HepG2 (cell line): ENCODE measurements around the gene DENND4A. TPM values are rescaled to one million over a fixed set of nuclear protein-coding genes. Genes with fewer than 3 reads are reported as not detected.

Experiments used
- ELF1 ChIP-seq: sonication (generic); formaldehyde crosslinking; IDR thresholded peaks from 2 replicates; pipeline ENCODE4 v1.4.0; 2020; ENCODE audit warnings: missing genetic modification reagents
- NCOR1 ChIP-seq: fragments of 200-600 bp; sonication (generic); IDR thresholded peaks from 2 replicates; pipeline ENCODE4 v1.7.0; 2017; ENCODE audit warnings: antibody characterized with exemption, low read length, borderline replicate concordance
- NFYB ChIP-seq: sonication (generic); formaldehyde crosslinking; IDR thresholded peaks from 2 replicates; pipeline ENCODE4 v1.4.0; 2020; ENCODE audit warnings: missing genetic modification reagents
- PCBP1 ChIP-seq: fragments of 200-400 bp; formaldehyde crosslinking; IDR thresholded peaks from 2 replicates; pipeline ENCODE4 v1.6.1; 2017; ENCODE audit warnings: mild to moderate bottlenecking, low read depth, low read length, borderline replicate concordance
- SNAI1 ChIP-seq: sonication (generic); formaldehyde crosslinking; IDR thresholded peaks from 2 replicates; pipeline ENCODE4 v1.5.0; 2020; ENCODE audit warnings: mild to moderate bottlenecking, missing genetic modification reagents, borderline replicate concordance
- SOX6 ChIP-seq, 2 experiments: fragments of 450-650 bp in 1 of 2; sonication (generic) in 1 of 2; formaldehyde crosslinking in 1 of 2; IDR thresholded peaks; 2 replicates each; pipeline versions ENCODE4 v1.4.0 to v1.6.1; 2017 to 2020; ENCODE audit warnings: antibody characterized with exemption in 1 of 2, mild to moderate bottlenecking in 1 of 2, missing genetic modification reagents in 1 of 2
- SRSF4 ChIP-seq: fragments of 200-400 bp; formaldehyde crosslinking; IDR thresholded peaks from one replicate; pipeline ENCODE4 v1.6.1; 2018; ENCODE audit warnings: mild to moderate bottlenecking, low read depth, low read length, moderate library complexity; ENCODE audit not compliant: poor library complexity, severe bottlenecking
- TARDBP ChIP-seq: sonication (generic); formaldehyde crosslinking; IDR thresholded peaks from 2 replicates; pipeline ENCODE4 v1.8.0; 2022; ENCODE audit warnings: mild to moderate bottlenecking, missing genetic modification reagents
- ZFP36 ChIP-seq: fragments of 150-350 bp; IDR thresholded peaks from 2 replicates; pipeline ENCODE4 v1.6.1; 2018; ENCODE audit warnings: borderline replicate concordance, low read length, low read depth; ENCODE audit not compliant: partially characterized antibody
- ZNF10 ChIP-seq: sonication (generic); formaldehyde crosslinking; IDR thresholded peaks from 2 replicates; pipeline ENCODE4 v1.4.0; 2020; ENCODE audit warnings: mild to moderate bottlenecking, low read depth, missing genetic modification reagents, borderline replicate concordance
- polyA plus RNA-seq, 8 experiments: library from polyadenylated mRNA; depleted of rRNA in 3 of 8; stranded (reverse) in 7 of 8; unstranded in 1 of 8; fragments of >200 nt; fragmentation: Illumina TruSeq in 4 of 8; extraction: Trizol in 4 of 8; gene quantifications; 2 replicates each; pipeline versions ENCODE4 v1.2.1 to v1.2.3, GENCODE V29; 2011 to 2016; ENCODE audit warnings: low read depth in 4 of 8, missing spikeins in 1 of 8, mixed read lengths in 1 of 8; ENCODE audit not compliant: insufficient read depth in 1 of 8
- total RNA-seq, 5 experiments: library from RNA; depleted of rRNA; stranded (reverse); fragments of >200 nt; fragmentation: Illumina TruSeq; extraction: Trizol; gene quantifications; 2 replicates each; pipeline ENCODE4 v1.2.3, GENCODE V29; 2016; ENCODE audit warnings: low read depth in 1 of 5
- TF ChIP-seq, protein P1 (sequence below), 2 experiments: fragments of 450-650 bp in 1 of 2; sonication (generic) in 1 of 2; formaldehyde crosslinking; IDR thresholded peaks; 2 replicates each; pipeline versions ENCODE4 v1.5.0 to v1.8.0; 2020 to 2022; ENCODE audit warnings: mild to moderate bottlenecking in 1 of 2, missing genetic modification reagents in 1 of 2
- TF ChIP-seq, protein P2 (sequence below): sonication (generic); formaldehyde crosslinking; IDR thresholded peaks from 2 replicates; pipeline ENCODE4 v1.5.0; 2020; ENCODE audit warnings: missing genetic modification reagents
- TF ChIP-seq, protein P3 (sequence below), 2 experiments: sonication (generic) in 1 of 2; formaldehyde crosslinking in 1 of 2; IDR thresholded peaks; 2 replicates each; pipeline versions ENCODE4 v1.4.0 to v1.6.1; 2016 to 2020; ENCODE audit warnings: borderline replicate concordance in 1 of 2, low read depth in 1 of 2, mild to moderate bottlenecking in 1 of 2, missing genetic modification reagents in 1 of 2
- TF ChIP-seq, protein P4 (sequence below): sonication (generic); formaldehyde crosslinking; IDR thresholded peaks from 2 replicates; pipeline ENCODE4 v1.8.1; 2023; ENCODE audit warnings: missing genetic modification reagents, mild to moderate bottlenecking, borderline replicate concordance
- TF ChIP-seq, protein P5 (sequence below): IDR thresholded peaks from 2 replicates; pipeline ENCODE4 v1.6.1; 2016; ENCODE audit warnings: low read depth

Gene DENND4A
- total and polyA plus RNA-seq, 2 of the 13 experiments (the other 11 are each of a cell fraction or from before 2014, with no cell fraction given): 13.2 to 18.6 TPM

DNA sequence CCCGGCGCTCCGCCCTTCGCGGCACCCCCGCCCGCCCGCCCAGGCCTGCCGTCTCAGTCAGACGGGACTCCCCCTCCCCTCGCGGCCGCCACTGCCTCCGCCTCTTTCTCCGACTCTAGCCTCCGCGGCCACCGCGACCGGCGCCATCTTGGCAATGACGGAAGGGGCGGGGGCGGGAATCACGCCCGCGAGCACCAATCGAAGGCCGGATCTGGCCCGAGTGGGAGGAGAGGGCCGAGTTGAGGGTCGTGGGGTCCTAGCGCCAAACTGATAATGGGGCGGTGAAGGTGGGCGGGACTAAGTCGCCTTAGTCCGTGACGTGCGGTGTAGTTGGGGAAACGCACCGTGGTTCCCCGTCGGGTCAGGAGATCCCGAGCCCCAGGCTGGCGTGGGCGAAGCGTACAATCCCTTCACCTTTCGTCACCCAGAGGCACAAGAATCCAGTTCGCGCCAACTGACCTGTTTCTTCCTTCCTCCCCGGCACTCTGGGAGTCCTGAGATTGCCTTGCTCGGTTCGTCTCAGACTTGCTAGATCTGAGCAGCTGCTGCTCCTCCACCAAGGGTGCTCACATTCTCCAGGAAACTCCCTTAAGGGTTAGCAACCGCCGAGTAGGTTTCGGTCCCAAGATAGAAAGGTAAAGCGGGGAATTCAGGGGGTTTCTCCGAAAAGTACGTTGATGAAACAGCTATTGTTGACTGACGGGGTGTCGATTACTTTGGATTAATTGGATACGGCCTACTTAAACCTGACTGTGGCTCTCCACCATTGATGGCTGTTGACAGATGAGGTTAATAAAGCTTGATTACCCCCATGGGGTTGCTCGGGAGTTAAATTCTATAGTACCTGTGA lies at the start of gene DENND4A (continued):
- TF ChIP-seq TARDBP (CRISPR knock-in tag) (peak; percentile 85; the same call in 1 of the 2 replicates), NFYB (CRISPR knock-in tag) (peak; percentile 86), PCBP1 (peak; percentile 71; the same call in 1 of the 2 replicates), NCOR1 (no peak), ZFP36 (no peak), SNAI1 (no peak), SRSF4 (no peak), ZNF10 (CRISPR knock-in tag) (no peak), SOX6 (IDR thresholded peaks at IDR 0.05) (no peak), SOX6 (CRISPR knock-in tag; IDR thresholded peaks at IDR 0.05) (peak; percentile 68), ELF1 (CRISPR knock-in tag) (peak; percentile 70)
- TF ChIP-seq, protein P1, sequence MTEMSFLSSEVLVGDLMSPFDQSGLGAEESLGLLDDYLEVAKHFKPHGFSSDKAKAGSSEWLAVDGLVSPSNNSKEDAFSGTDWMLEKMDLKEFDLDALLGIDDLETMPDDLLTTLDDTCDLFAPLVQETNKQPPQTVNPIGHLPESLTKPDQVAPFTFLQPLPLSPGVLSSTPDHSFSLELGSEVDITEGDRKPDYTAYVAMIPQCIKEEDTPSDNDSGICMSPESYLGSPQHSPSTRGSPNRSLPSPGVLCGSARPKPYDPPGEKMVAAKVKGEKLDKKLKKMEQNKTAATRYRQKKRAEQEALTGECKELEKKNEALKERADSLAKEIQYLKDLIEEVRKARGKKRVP (CRISPR knock-in tag; IDR thresholded peaks at IDR 0.05): no peak
- TF ChIP-seq, protein P2, sequence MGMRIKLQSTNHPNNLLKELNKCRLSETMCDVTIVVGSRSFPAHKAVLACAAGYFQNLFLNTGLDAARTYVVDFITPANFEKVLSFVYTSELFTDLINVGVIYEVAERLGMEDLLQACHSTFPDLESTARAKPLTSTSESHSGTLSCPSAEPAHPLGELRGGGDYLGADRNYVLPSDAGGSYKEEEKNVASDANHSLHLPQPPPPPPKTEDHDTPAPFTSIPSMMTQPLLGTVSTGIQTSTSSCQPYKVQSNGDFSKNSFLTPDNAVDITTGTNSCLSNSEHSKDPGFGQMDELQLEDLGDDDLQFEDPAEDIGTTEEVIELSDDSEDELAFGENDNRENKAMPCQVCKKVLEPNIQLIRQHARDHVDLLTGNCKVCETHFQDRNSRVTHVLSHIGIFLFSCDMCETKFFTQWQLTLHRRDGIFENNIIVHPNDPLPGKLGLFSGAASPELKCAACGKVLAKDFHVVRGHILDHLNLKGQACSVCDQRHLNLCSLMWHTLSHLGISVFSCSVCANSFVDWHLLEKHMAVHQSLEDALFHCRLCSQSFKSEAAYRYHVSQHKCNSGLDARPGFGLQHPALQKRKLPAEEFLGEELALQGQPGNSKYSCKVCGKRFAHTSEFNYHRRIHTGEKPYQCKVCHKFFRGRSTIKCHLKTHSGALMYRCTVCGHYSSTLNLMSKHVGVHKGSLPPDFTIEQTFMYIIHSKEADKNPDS (CRISPR knock-in tag): no peak
- TF ChIP-seq, protein P3, sequence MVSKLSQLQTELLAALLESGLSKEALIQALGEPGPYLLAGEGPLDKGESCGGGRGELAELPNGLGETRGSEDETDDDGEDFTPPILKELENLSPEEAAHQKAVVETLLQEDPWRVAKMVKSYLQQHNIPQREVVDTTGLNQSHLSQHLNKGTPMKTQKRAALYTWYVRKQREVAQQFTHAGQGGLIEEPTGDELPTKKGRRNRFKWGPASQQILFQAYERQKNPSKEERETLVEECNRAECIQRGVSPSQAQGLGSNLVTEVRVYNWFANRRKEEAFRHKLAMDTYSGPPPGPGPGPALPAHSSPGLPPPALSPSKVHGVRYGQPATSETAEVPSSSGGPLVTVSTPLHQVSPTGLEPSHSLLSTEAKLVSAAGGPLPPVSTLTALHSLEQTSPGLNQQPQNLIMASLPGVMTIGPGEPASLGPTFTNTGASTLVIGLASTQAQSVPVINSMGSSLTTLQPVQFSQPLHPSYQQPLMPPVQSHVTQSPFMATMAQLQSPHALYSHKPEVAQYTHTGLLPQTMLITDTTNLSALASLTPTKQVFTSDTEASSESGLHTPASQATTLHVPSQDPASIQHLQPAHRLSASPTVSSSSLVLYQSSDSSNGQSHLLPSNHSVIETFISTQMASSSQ (IDR thresholded peaks at IDR 0.05; ENCODE audit: low read depth): 0 out of 2 replicates have a peak, but pooled peaks have one; percentile 27
- TF ChIP-seq, protein P3 (CRISPR knock-in tag; IDR thresholded peaks at IDR 0.05; ENCODE audit: borderline replicate concordance): peak; percentile 68; the same call in 1 of the 2 replicates
- TF ChIP-seq, protein P4, sequence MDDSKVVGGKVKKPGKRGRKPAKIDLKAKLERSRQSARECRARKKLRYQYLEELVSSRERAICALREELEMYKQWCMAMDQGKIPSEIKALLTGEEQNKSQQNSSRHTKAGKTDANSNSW: 0 out of 2 replicates have a peak, but pooled peaks have one; percentile 30
- TF ChIP-seq, protein P5, sequence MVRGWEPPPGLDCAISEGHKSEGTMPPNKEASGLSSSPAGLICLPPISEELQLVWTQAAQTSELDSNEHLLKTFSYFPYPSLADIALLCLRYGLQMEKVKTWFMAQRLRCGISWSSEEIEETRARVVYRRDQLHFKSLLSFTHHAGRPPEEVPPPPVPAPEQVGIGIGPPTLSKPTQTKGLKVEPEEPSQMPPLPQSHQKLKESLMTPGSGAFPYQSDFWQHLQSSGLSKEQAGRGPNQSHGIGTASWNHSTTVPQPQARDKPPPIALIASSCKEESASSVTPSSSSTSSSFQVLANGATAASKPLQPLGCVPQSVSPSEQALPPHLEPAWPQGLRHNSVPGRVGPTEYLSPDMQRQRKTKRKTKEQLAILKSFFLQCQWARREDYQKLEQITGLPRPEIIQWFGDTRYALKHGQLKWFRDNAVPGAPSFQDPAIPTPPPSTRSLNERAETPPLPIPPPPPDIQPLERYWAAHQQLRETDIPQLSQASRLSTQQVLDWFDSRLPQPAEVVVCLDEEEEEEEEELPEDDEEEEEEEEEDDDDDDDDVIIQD (CRISPR knock-in tag): peak; percentile 99
